CD4-positive, alpha-beta T cell treated with Interleukin-17A for 4 hours (primary cell): Measurements from ENCODE around the gene FOXP2.
"Not testable (repeated sequence)": the region's sequence is repeated elsewhere in the genome, so short reads cannot be mapped to it uniquely, and the experiment has no call there.

Experiments
- DNase-seq: peaks from one replicate; pipeline ENCODE4 v3.0.0-alpha.2; 2020; ENCODE audit warnings: mixed read lengths

Gene FOXP2

DNA sequence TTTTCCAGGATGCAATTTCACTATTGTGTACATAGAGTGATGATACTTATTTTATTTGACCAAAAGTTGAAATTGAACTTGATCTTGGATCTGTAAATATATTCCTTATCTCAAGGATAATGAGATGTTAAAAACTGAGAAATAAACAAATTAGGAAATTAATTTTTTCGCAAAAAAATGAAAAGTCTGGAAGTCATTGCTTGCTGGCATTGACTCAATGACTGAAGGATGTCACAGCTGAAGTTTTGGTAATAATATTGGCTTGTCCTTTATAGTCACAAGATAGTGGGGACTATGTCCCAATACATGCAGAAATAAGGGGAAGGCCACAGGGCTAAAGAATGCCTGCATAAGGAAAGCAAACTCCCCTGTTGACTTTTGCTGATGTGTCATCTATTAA lies 92.8 kb downstream of the FOXP2 start:
- no peak for DNase-seq

DNA sequence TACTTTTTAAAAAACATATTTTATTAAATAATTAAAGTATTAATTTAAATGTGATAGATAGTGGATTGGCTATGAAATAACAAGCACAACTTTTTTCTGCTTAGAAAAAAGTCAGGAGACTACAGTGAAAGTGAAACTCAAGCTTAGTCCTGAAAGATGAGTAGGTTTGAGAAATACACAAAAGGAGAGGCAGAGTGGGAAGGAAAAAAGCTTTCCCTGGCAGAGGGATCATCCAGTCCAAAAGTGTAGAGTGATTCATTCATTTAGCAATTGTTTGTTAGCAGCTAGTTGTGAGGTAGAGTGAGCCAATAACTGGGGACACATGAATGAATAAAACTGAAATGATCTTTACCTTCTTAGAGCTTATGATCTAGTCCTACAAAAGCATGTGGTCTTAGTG lies 93.5 kb downstream of the FOXP2 start:
- DNase-seq: no peak

DNA sequence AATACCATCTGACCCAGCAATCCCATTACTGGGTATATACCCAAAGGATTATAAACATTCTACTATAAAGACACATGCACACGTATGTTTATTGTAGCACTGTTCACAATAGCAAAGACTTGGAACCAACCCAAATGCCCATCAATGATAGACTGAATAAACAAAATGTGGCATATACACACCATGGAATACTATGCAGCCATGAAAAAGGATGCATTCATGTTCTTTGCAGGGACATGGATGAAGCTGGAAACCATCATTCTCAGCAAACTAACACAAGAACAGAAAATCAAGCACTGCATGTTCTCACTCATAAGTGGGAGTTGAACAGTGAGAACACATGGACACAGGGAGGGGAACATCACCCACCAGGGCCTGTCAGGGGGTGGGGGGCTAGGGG lies 96.2 kb downstream of the FOXP2 start:
- DNase-seq: not testable (repeated sequence)

DNA sequence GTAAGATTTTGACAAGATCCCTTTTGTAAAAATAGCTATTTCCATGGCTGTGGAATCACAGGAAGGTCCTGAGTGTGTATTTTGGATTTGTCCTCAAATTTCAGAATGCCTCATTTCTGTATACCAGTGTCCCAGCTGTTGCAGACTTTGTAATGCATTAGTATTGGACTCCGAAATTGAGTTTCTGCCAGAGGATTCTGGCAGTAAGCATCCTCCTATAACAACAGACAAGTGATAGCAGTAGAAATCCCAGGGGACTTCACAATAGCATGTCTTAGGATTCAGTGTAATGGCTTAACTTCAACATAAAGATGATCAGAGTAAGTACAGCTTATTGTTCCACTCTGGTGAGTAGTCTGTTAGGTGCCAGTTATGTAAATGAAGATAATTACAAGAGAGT lies 104.6 kb downstream of the FOXP2 start:
- no peak for DNase-seq

- DNase-seq: no peak
Measured at GRCh38 chr7:114522081-114522480, 107.5 kb downstream of the FOXP2 start.

DNA sequence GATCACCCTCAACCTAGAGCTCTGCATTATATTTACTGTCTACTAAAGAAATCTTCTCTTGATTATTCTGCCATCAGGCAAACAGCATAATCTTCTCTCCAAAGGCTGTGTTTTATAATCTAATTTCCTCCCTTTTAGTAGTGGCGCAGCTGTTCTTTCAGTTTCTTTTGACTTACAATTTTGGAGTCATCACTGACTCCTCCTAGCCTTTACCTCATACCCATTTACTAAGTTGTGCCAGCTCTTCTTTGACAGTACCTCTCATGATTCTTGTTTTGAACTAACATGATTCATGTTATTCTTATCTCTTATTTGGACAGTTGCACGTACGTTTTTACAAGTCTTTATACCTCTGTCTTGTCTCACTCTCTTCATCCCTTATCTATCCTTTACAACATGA lies 113.0 kb downstream of the FOXP2 start:
- DNase-seq: no peak

DNA sequence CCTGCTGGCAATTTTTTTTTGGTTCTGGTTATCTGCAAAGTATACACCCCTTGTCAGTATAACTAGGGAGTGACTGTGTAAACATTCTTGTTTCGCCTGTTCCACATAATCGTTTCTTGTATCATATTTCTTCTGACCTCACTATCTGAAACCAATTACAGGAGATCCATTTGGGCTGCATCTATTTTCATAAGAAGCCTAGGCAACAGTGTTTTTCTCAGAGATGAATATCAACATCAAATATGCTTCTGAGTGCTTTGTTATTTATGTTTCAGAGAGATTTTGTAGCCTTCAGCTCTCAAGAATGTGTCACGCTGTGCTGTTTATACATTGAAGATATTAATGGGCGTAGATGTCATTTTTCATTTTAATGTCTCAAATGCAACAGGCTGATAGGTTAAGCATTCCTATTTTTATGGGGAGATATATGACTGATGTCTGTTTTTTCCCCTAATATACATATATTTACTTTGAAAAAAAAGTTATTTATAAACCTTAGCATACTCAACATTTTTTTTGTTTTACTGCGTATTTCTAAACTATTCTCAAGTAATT lies 115.5 kb downstream of the FOXP2 start:
- no peak for DNase-seq

DNA sequence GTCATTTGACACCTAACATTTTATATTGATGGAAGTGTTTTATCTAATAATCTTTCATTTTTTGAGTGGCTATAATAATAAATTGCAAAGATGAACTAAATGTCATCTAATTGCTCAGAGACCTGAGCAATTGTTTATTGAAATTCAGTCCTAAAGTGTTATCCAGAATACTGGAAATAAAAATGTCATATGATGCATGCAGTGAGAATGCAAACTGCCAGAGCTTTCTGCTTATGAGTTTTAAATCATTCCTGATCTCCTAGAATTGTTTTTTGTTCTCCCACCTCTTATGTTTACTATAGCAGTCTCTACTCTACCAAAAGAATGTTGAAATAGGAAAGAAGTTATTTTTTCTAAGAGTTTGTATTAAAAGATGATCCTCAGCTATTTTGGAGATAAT lies 116.7 kb downstream of the FOXP2 start:
- no peak for DNase-seq

- DNase-seq: no peak
Measured at GRCh38 chr7:114533131-114533530, 118.5 kb downstream of the FOXP2 start.

DNA sequence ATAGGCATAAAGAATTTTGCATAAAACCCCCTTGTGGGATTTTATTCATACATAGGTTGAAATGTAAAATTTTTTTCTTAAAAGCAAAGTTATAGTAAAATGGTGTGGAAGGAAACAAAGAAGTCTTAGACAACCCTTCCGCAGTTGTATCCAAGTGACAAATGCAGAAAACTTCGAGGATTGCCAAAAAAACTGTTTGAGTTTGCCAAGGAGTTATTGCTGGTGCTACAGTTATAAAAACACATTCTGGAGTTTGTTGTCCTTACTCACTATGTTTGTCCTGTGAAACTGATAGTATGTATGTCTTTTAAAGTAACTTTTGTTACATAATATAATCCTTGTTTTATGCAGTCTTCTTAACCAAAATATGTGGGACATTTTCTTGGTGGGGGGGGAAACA lies 120.3 kb downstream of the FOXP2 start:
- DNase-seq: no peak

- DNase-seq: no peak
Measured at GRCh38 chr7:114539575-114539974, 125.0 kb downstream of the FOXP2 start.

DNA sequence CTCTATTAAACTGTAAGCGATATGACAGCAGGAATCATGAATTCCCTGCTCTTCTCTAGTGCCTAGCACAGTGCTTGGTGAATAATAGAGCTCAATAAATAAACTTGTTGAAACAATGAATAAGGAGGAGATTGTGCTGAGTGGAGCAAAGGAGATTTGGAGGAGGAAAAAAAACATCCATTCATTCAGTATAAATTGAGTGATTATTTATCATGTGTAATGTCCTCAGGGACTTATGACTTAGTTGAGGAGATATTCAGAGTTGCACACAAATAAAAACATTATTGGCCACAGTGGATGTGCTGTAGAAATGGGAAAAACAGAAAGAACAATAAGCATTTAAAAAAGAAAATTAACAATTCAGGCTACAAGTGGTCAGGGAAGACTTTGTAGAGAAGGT lies 125.7 kb downstream of the FOXP2 start:
- no peak for DNase-seq

- not testable (repeated sequence) for DNase-seq
Measured at GRCh38 chr7:114547346-114547745, 132.7 kb downstream of the FOXP2 start.

GRCh38 chr7:114548081-114548980 lies 133.7 kb downstream of the FOXP2 start:
- no peak for DNase-seq

GRCh38 chr7:114554781-114555537 lies 140.3 kb downstream of the FOXP2 start:
- DNase-seq: no peak

- DNase-seq: no peak
Measured at GRCh38 chr7:114567416-114567815, 152.8 kb downstream of the FOXP2 start.

GRCh38 chr7:114569220-114569619 lies 154.6 kb downstream of the FOXP2 start:
- no peak for DNase-seq

- DNase-seq: no peak
Measured at GRCh38 chr7:114574384-114574783, 159.8 kb downstream of the FOXP2 start.

DNA sequence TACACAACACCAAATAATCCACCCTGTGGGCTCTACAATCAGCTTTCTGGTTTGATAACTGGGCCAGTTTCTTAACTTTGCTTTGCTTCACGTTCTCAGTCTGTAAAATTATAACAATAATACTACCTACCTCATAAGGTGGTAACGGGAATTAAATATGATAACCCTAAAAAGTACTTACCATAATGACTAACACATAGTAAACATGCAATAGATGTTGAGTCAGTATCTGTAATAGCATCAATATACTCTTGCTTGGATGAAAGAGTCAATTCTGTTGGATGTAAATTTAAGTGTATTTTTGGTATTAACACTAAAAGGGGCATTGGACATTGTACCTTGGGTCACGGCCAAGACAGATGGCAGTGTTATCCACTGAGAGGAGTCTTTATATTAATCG lies 160.5 kb downstream of the FOXP2 start:
- DNase-seq: no peak

GRCh38 chr7:114580963-114581362 lies 166.3 kb downstream of the FOXP2 start:
- DNase-seq: not testable (repeated sequence)

GRCh38 chr7:114588506-114588905 lies 173.9 kb downstream of the FOXP2 start:
- no peak for DNase-seq

GRCh38 chr7:114589436-114589835 lies 174.8 kb downstream of the FOXP2 start:
- no peak for DNase-seq

GRCh38 chr7:114590298-114590697 lies 175.7 kb downstream of the FOXP2 start:
- no peak for DNase-seq

GRCh38 chr7:114598946-114599345 lies 184.3 kb downstream of the FOXP2 start:
- DNase-seq: no peak
